Prostate gland (tissue), 2 donors: Measurements from ENCODE around the gene RUNX2. TPM values are rescaled to one million over a fixed set of nuclear protein-coding genes. Genes with fewer than 3 reads are reported as not detected.

ENCODE experiments used
- DNase-seq: peaks from one replicate; pipeline ENCODE4 v3.0.0-alpha.2; 2019; ENCODE audit warnings: low spot score
- H3K27ac ChIP-seq, 2 donors: fragments of 200-600 bp; sonication (generic); 2 replicates each; pipeline ENCODE4 v1.5.1; 2017 to 2019
- H3K27me3 ChIP-seq: fragments of 200-600 bp; sonication (generic); replicated peaks from 2 replicates; pipeline ENCODE4 v1.5.1; 2019; ENCODE audit not compliant: insufficient read depth
- H3K36me3 ChIP-seq, 2 donors: fragments of 200-600 bp; sonication (generic); 1 replicate in 1 of 2; 2 replicates in 1 of 2; pipeline versions ENCODE4 v1.5.1 to v1.8.1; 2017 to 2019
- H3K4me1 ChIP-seq: fragments of 200-600 bp; sonication (generic); replicated peaks from 2 replicates; pipeline ENCODE4 v1.5.1; 2019
- H3K4me3 ChIP-seq, 2 donors: fragments of 200-600 bp; sonication (generic); 2 replicates each; pipeline ENCODE4 v1.5.1; 2017 to 2019
- H3K9me3 ChIP-seq: fragments of 200-600 bp; sonication (generic); 2 replicates; pipeline ENCODE4 v1.5.1; 2017
- CTCF ChIP-seq, 4 experiments: fragments of 200-600 bp in 2 of 4; fragments of 450-650 bp in 2 of 4; sonication (generic) in 2 of 4; IDR thresholded peaks; 1 replicate in 3 of 4; 2 replicates in 1 of 4; pipeline ENCODE4 v1.5.1; 2016 to 2019; ENCODE audit warnings: antibody characterized with exemption in 4 of 4, mild to moderate bottlenecking in 2 of 4, moderate library complexity in 2 of 4
- POLR2A ChIP-seq: fragments of 450-650 bp; IDR thresholded peaks from one replicate; pipeline ENCODE4 v1.6.1; 2016; ENCODE audit warnings: antibody characterized with exemption, mild to moderate bottlenecking
- POLR2AphosphoS5 ChIP-seq: sonication (generic); formaldehyde crosslinking; IDR thresholded peaks from one replicate; pipeline ENCODE4 v1.6.1; 2017; ENCODE audit warnings: antibody characterized with exemption
- WGBS: methylation state at CpG from one replicate; pipeline ENCODE4 v1.1.5; 2018; 5-methylcytosine and 5-hydroxymethylcytosine counted together
- intact Hi-C: fragments of 100-400 bp; cut with DNase I; formaldehyde crosslinking; loops from one replicate; pipeline ENCODE4 v1.14.2; 2022
- total RNA-seq, 2 donors: library from RNA; depleted of rRNA; stranded (reverse); fragments of >200 nt; gene quantifications; one replicate each; pipeline ENCODE4 v1.1.0, GENCODE V29; 2016

RUNX2 gene
- total RNA-seq, 2 donors from 2014 or later, result 9.2 to 10.7 TPM

- no peak for DNase-seq
- Histone ChIP-seq H3K9me3 (no peaks in the 10 kb centered on the region), H3K4me1 (no peaks in the 10 kb centered on the region), H3K4me3 (no peak overlapping the region), H3K36me3 (no peaks in the 10 kb centered on the region), H3K27me3 (no peaks in the 10 kb centered on the region), H3K27ac (no peak overlapping the region)
- intact Hi-C loops, result no loop called here
- no peak for TF ChIP-seq CTCF (IDR thresholded peaks at IDR 0.05)
- 95% methylated on average over 1 of the region's 1 CpG for WGBS
These were observed 330.3 kb downstream of the RUNX2 start for GRCh38 chr6:45658400-45658799.

GRCh38 chr6:45658958-45659357 lies 330.8 kb downstream of the RUNX2 start:
- intact Hi-C loops, result no loop called here
- Histone ChIP-seq H3K4me3 (no peak overlapping the region), H3K36me3 (no peaks in the 10 kb centered on the region), H3K9me3 (no peaks in the 10 kb centered on the region), H3K27ac (no peak overlapping the region), H3K4me1 (no peaks in the 10 kb centered on the region), H3K27me3 (no peaks in the 10 kb centered on the region)
- 87% methylated on average over 5 of the region's 5 CpGs for WGBS
- TF ChIP-seq POLR2AphosphoS5 (no peak), CTCF (IDR thresholded peaks at IDR 0.05) (no peak), POLR2A (no peak)
- DNase-seq, result no peak

GRCh38 chr6:45661661-45662060 lies 333.5 kb downstream of the RUNX2 start:
- 84% methylated on average over 5 of the region's 5 CpGs for WGBS
- Histone ChIP-seq H3K27ac (no peak overlapping the region), H3K36me3 (no peaks in the 10 kb centered on the region), H3K4me3 (no peak overlapping the region), H3K4me1 (no peaks in the 10 kb centered on the region), H3K27me3 (no peaks in the 10 kb centered on the region), H3K9me3 (no peaks in the 10 kb centered on the region)
- intact Hi-C loops, result no loop called here
- TF ChIP-seq POLR2AphosphoS5 (no peak), CTCF (IDR thresholded peaks at IDR 0.05) (no peak), POLR2A (no peak)
- no peak for DNase-seq

- 30% methylated on average over 59 of the region's 88 CpGs for WGBS
- Histone ChIP-seq H3K27me3 (no peaks in the 10 kb centered on the region), H3K9me3 (no peaks in the 10 kb centered on the region), H3K4me3 (no peak overlapping the region), H3K4me1 (no peaks in the 10 kb centered on the region), H3K27ac (no peak overlapping the region), H3K36me3 (no peaks in the 10 kb centered on the region)
- no peak for TF ChIP-seq POLR2A
- no peak for TF ChIP-seq CTCF (IDR thresholded peaks at IDR 0.05)
- TF ChIP-seq POLR2AphosphoS5, result no peak
- intact Hi-C loops, result no loop called here
- DNase-seq, result no peak
These were observed 335.4 kb downstream of the RUNX2 start for GRCh38 chr6:45663251-45664221.

- Histone ChIP-seq H3K4me1 (no peaks in the 10 kb centered on the region), H3K9me3 (no peaks in the 10 kb centered on the region), H3K4me3 (no peak overlapping the region), H3K27ac (no peak overlapping the region), H3K36me3 (no peaks in the 10 kb centered on the region), H3K27me3 (no peaks in the 10 kb centered on the region)
- intact Hi-C loops, result no loop called here
- DNase-seq, result no peak
- TF ChIP-seq POLR2A, result no peak
- no peak for TF ChIP-seq CTCF (IDR thresholded peaks at IDR 0.05)
- no peak for TF ChIP-seq POLR2AphosphoS5
- WGBS, result 95% methylated on average over 6 of the region's 6 CpGs
These were observed 336.6 kb downstream of the RUNX2 start for GRCh38 chr6:45664707-45665106.
